Measurements from ENCODE around the gene VTI1B. TPM values are rescaled to one million over a fixed set of nuclear protein-coding genes. Genes with fewer than 3 reads are reported as not detected.

VTI1B gene
- total and polyA plus RNA-seq, 2 of the 4 experiments (the other 2 are of a cell fraction): 61.8 to 90.2 TPM

DNA sequence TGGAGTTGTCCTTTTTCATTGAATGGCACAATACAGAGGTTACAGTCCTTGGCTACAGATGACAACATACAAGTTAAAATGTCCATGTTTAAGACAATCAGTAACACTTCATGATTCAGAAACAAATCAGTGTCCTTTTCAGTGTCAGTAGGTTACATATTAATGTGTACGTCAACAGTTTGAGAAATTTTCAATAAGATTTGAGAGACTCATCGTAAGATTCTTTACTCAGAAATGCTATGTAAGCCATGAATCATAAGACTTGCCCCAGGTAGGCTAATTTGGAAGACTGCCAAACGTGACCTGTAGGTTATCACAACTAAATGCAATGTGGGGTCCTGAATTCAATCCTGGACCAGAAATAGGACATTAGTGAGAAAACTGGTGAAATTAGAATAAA is 30.8 kb upstream of the VTI1B start:
- Histone ChIP-seq H2BK120ac (ENCODE audit: low read depth, low read length) (no peak overlapping the region), H3K9me3 (ENCODE audit: control insufficient read depth, insufficient read depth, low read length) (no peaks in the 10 kb centered on the region; the same call in 1 of the 2 replicates), H3K9ac (ENCODE audit: low read depth, low read length) (no peak overlapping the region), H2BK15ac (ENCODE audit: low read depth, low read length) (no peak overlapping the region), H3K18ac (ENCODE audit: low read depth, low read length) (no peak overlapping the region), H4K91ac (ENCODE audit: insufficient read depth, low read depth, low read length) (no peak overlapping the region), H2AK5ac (ENCODE audit: low read depth, low read length) (no peak overlapping the region), H4K5ac (ENCODE audit: low read depth, low read length) (no peak overlapping the region), H3K4me2 (ENCODE audit: low read depth, low read length) (no peak overlapping the region), H4K8ac (ENCODE audit: low read depth in 2 of 2, low read length in 2 of 2) (no peak overlapping the region), H3K14ac (replicated peaks; ENCODE audit: low read depth, low read length) (no peak overlapping the region), H3K27me3 (ENCODE audit: control insufficient read depth, insufficient read depth, low read length) (peaks cover 4% of the 10 kb centered on the region), H4K20me1 (ENCODE audit: insufficient read depth, low read length) (no peaks in the 10 kb centered on the region), H3K4me3 (ENCODE audit: insufficient read depth, low read depth, low read length) (no peak overlapping the region), H2AK9ac (replicated peaks; ENCODE audit: low read depth, low read length, poor library complexity) (no peak overlapping the region), H3K56ac (ENCODE audit: extremely low read depth, insufficient read depth, low read length) (no peak overlapping the region), H3K9me1 (ENCODE audit: insufficient read depth, low read length) (no peaks in the 10 kb centered on the region), H2BK20ac (ENCODE audit: low read depth, low read length) (no peak overlapping the region), H3K23ac (ENCODE audit: low read depth, low read length) (no peak overlapping the region), H3K79me1 (ENCODE audit: low read depth in 1 of 2, low read length in 2 of 2) (no peaks in the 10 kb centered on the region), H2BK5ac (ENCODE audit: low read depth, low read length, poor library complexity, severe bottlenecking) (no peak overlapping the region), H2AFZ (replicated peaks; ENCODE audit: low read length, poor library complexity) (no peak overlapping the region), H3K27ac (ENCODE audit: insufficient read depth, low read length) (no peak overlapping the region), H3K4me1 (ENCODE audit: control insufficient read depth, insufficient read depth, low read length) (no peaks in the 10 kb centered on the region), H3K36me3 (ENCODE audit: control insufficient read depth, insufficient read depth, low read length) (no peaks in the 10 kb centered on the region), H3K4ac (ENCODE audit: low read depth, low read length) (no peak overlapping the region)
- dilution Hi-C loops (cut with HindIII; ENCODE audit: low sequenced_read_pairs, unreplicated experiment): no loop called here
- BruUV-seq (replicated peaks): no TSS peak
- DNase-seq (no peak), ATAC-seq (ENCODE audit: low read depth) (no peak)
- TF ChIP-seq RFX5 (IDR thresholded peaks at IDR 0.05; ENCODE audit: low read depth, low read length) (no peak), NFE2L2 (IDR thresholded peaks at IDR 0.05; ENCODE audit: low read depth, low read length) (no peak), RCOR1 (IDR thresholded peaks at IDR 0.05; ENCODE audit: insufficient replicate concordance, low read length) (no peak), MXI1 (IDR thresholded peaks at IDR 0.05; ENCODE audit: borderline replicate concordance, low read depth, low read length) (no peak), RAD21 (IDR thresholded peaks at IDR 0.05; ENCODE audit: low read length) (no peak), CHD1 (IDR thresholded peaks at IDR 0.05; ENCODE audit: low read depth, low read length) (no peak), BHLHE40 (IDR thresholded peaks at IDR 0.05; ENCODE audit: low read depth, low read length) (no peak), SMC3 (IDR thresholded peaks at IDR 0.05; ENCODE audit: low read depth, low read length) (no peak), CEBPB (IDR thresholded peaks at IDR 0.05; ENCODE audit: low read depth, low read length) (no peak), FOS (IDR thresholded peaks at IDR 0.05; ENCODE audit: low read depth, low read length) (no peak), MAZ (IDR thresholded peaks at IDR 0.05; ENCODE audit: borderline replicate concordance, low read depth, low read length) (no peak), POLR2A (IDR thresholded peaks at IDR 0.05; ENCODE audit: low read depth, low read length) (no peak), MAFK (IDR thresholded peaks at IDR 0.05; ENCODE audit: low read depth, low read length) (no peak)
- TF ChIP-seq, protein P1, sequence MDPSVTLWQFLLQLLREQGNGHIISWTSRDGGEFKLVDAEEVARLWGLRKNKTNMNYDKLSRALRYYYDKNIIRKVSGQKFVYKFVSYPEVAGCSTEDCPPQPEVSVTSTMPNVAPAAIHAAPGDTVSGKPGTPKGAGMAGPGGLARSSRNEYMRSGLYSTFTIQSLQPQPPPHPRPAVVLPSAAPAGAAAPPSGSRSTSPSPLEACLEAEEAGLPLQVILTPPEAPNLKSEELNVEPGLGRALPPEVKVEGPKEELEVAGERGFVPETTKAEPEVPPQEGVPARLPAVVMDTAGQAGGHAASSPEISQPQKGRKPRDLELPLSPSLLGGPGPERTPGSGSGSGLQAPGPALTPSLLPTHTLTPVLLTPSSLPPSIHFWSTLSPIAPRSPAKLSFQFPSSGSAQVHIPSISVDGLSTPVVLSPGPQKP (IDR thresholded peaks at IDR 0.05; ENCODE audit: borderline replicate concordance, low read depth, low read length): no peak
- TF ChIP-seq, protein P2, sequence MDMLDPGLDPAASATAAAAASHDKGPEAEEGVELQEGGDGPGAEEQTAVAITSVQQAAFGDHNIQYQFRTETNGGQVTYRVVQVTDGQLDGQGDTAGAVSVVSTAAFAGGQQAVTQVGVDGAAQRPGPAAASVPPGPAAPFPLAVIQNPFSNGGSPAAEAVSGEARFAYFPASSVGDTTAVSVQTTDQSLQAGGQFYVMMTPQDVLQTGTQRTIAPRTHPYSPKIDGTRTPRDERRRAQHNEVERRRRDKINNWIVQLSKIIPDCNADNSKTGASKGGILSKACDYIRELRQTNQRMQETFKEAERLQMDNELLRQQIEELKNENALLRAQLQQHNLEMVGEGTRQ (IDR thresholded peaks at IDR 0.05; ENCODE audit: low read depth, low read length): no peak
- TF ChIP-seq, protein P3, sequence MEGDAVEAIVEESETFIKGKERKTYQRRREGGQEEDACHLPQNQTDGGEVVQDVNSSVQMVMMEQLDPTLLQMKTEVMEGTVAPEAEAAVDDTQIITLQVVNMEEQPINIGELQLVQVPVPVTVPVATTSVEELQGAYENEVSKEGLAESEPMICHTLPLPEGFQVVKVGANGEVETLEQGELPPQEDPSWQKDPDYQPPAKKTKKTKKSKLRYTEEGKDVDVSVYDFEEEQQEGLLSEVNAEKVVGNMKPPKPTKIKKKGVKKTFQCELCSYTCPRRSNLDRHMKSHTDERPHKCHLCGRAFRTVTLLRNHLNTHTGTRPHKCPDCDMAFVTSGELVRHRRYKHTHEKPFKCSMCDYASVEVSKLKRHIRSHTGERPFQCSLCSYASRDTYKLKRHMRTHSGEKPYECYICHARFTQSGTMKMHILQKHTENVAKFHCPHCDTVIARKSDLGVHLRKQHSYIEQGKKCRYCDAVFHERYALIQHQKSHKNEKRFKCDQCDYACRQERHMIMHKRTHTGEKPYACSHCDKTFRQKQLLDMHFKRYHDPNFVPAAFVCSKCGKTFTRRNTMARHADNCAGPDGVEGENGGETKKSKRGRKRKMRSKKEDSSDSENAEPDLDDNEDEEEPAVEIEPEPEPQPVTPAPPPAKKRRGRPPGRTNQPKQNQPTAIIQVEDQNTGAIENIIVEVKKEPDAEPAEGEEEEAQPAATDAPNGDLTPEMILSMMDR (conservative IDR thresholded peaks at IDR 0.05; ENCODE audit: low read depth, low read length): no peak
- POLR2A ChIA-PET (ENCODE audit: unreplicated experiment): no interaction called here
- CTCF ChIA-PET: interaction anchor here (0.5 to 2.8 kb wide), 19 partner anchors 8 to 321 kb away, joined by 3 to 38 read pairs (median 5); partner anchors contain the start of gene ARG2
- intact Hi-C loops (cut with micrococcal nuclease): no loop called here
- in situ Hi-C loops (cut with MboI; ENCODE audit: low sequenced_read_pairs): loop anchor here (25.0 kb wide), 1 partner anchor 268 kb away; no protein-coding TSS in a partner anchor
- WGBS, 2 experiments (ENCODE audit: extremely low coverage in 2 of 2, insufficient read length in 1 of 2): no CpG with 5 or more reads among the region's 3 CpGs

All from IMR-90 (cell line).